Midbrain (tissue), 1 donor: ENCODE data around the gene RASGEF1B.
"Not testable (repeated sequence)": the region's sequence is repeated elsewhere in the genome, so short reads cannot be mapped to it uniquely, and the experiment has no call there.

Experiments
- DNase-seq: peaks from one replicate; lab custom pipeline; 2025; lab: John Stamatoyannopoulos, UW

The RASGEF1B gene

DNA sequence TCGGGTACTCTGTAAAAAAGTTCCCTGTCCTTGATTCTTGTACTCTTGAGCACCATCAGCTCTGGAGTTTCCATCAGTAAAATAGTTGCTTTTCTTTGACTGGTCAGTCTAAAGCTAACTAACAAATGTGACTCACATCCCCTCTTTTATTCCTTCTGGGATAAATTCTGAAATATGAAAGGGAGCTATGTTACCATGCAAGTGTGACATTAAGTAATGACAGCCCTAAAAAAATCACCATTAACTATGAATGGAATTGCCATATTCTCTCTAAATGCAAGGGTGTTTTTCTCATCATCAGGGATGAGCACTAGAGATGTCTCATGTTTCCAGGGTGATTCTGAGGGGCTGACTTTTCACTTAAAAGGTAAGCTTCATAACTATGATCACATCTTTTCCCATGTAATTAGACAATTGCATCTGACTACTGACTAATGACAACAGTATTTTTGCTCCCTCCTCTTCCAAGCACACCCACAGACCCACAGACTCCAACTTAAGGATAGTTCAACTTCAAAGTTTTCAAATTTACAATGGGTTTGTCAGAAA lies 26.9 kb upstream of the RASGEF1B start:
- DNase-seq = no peak

DNA sequence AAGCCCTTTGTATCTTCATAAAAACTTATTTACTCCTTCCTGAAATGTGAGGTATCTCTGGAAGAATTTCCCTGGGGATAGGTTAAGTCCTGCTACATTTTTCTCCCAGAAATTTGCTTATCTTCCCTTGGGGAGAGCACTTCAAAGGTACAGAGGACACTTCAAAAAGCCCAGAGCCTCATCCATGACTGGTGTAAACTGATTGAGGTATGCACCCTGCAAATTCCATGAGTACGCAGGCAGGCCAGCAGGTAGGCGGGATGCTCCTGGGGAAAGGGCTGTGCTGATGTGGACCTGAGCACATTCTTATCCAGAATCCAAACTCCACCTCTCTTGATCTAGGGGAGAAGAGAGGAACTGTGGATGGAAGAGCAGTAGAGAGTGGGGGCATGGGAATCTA lies 26.3 kb upstream of the RASGEF1B start:
- no peak for DNase-seq

DNA sequence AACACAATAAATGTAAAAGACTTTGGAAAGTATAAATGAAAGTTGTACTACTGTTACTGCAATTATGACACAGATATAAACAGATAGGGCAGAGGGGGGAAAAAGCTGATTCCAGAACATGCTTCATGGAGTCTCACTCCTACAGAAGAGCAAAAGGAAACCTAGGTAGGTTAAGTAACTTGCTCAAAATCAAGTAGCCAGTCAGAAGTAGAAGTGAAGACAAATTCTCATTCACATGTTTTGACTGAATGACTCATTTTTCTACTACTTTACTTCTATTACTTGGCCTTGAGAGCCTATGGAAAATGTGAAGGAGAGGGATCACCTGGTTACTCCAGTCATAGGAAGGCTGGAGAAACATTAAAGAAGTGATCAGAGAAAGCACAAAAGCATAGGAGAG lies 23.6 kb upstream of the RASGEF1B start:
- DNase-seq = no peak

DNA sequence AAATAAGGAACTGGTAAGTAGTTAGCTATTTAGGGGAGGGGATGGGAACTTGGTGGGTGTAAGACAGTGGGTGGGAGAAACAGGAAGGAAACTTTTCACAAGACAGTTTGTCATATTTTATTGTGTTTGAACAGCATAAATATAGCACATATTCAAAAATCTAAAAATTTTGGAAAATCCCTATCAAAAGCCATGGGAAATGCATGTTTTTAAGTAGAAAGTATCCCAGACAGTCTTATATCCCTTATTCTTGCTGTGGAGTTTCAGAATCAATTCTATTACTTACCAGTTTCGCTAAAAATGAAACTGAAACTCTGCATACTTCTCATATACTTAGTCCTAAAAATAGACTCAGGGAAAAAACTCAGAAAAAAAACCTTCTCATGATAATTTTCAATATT lies 22.3 kb upstream of the RASGEF1B start:
- DNase-seq = no peak

DNA sequence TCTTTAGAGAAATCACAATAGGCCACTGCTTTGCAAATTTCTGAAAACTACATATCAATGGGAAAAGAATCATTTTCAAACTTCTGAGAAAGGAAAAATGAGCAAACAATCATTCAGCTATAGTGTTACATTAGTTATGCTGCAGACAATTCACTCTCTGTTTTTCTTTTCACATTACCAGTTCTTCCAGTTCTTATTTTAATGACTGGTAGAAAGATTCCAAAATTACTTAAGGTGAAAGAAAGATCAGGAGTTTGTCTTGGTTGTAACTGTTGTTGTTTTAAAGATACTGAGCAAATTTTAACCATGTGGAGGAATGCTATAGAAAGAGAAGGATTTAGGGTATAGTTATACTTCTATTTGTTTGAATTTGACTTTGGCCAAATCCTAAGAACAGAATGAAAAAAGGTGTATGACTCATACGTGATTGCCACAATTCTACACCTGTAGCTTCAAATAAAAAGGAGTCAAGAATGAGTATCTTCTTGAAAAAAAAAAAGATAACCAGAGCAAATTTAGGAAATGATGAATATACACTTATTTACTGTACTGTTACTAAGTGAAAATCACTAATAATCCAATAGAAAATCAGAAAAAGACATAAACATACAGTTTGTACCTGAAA lies 21.0 kb upstream of the RASGEF1B start:
- DNase-seq = no peak

DNA sequence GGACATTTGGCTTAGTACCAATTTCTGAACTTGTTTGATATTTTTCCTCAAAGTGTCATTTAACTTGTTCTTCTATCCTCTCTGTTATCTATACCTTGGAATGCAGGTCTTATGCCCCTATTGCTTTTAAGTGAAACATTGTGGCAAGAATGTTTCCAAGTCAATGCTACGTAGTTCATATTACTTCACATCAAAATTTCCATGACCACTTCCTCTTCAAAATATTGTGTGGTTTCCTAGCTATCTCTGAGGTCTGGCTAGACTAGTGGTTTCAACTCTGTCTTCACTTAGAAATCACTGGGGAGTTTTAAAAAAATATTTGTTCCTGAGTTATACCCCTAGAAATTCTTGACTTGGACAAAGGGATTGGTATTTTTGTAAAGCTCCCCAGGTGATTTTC lies 20.2 kb upstream of the RASGEF1B start:
- no peak for DNase-seq

DNA sequence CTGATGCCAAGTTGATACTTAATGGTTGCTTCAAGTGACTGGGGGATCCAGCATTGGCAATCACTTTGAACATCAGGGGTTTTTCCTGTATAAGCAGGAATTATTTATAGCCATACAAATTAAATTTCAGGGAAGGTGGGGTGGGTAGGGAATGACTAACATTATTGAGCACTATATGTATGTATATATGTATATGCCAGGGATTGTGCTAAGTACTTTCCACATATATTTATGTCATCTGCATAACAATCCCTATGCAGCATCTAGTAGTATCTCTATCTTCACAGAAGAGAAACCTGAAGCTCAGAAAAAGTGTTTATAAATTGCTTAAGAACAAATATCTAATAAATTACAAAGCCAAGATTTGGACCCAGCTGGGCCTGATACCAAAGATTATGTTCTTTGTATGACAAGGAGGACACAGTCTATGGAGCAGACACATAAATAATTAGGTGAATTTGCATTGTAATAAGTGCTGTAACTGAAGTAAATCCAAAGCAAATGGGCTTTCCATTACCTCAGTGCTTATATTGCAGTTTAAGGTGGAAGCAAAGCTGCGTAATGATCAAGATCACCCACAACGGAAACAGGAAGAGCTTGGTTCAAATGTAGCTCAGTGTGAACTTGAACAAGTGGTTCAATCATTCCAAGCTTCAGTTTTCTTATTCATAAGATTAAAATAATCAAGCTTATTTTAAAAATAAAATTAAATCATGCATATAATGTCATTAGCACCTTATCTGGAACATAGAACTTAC lies 18.9 kb upstream of the RASGEF1B start:
- no peak for DNase-seq

DNA sequence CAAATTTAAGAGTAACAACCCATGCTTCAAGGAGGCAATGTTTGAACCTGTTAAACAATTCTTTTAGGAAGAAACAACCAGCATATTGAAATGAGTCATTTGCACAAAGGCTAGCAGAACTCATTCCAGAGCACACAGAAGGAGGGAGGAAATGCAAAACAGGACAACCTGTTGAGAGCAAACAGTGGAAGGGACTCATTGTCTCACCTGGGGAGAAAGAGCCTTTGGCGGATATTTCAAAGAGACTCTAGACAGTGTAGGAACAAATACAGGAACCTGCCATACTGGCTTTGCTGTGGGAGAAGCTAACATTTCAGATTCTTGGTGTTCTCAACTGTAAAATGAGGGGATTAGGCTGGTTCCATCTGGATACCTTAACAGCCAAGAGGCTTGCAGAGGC lies 14.8 kb upstream of the RASGEF1B start:
- no peak for DNase-seq

DNA sequence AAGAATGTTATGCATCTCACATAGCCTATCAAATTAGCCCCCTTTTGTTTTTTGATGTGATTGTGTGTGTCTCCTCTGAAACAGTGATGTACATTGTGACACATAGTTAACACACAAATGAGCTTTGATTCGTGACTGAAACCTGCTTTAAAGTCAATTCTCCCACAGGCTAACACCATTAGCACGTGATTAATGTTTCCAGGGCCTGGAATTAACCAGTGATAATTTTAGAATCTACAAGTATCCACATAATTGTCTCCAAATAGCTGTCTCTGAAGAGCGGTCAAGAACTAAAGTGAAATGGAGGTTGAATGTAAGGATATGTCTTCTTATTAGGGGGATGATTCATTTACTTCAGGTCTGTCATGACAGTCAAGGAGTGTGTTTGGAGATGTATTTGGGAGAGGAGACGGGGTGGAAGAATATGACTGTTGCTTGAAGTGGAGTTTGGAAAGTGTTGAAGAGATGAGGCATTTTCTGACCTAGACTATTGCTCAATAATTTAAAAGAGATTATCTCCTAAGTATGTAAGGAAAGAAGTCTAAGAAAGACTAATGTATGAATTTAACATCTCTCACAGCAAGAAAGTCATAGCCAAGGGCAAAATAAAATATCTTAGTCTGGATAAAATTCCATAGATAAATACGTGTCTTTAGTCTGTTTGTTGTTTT lies 13.7 kb upstream of the RASGEF1B start:
- no peak for DNase-seq

DNA sequence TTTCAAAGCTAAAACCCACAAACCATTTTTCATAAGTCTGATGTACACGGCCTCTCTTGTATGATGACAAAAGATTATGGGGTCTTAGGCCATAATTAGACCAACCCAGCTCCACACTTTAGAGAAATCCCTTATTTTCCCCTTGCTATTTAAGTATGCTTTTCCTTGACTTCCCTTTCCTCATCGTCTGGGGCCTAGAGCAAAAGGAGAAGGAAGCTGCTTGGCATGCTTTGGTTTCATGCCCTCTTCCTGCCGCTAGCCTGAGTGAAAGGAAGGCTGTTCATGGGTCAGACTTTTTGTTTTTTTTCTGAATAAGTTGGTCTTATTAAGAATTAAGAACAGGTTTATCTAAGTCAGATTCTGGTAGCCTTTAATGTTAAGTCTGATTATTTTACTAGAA lies 10.6 kb upstream of the RASGEF1B start:
- peak; percentile 16 for DNase-seq

DNA sequence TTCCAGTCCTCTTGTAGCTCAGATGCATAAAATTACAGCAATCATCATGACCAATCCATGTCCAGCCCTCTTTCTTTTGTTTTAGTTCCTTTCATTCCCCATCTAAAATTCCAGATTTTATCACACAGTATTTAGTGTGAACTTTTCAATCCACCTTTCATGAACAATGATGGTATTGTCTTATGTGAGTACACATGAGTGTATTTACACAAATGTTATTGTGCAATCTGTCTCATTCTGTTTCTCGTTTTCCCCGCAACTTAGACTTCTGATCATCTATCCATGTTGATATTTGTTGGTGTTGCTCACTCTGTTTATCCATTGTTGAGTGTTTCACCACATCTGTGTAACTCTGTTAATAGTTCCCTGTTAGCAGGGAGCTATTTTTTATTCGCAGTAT lies 9.4 kb upstream of the RASGEF1B start:
- no peak for DNase-seq

DNA sequence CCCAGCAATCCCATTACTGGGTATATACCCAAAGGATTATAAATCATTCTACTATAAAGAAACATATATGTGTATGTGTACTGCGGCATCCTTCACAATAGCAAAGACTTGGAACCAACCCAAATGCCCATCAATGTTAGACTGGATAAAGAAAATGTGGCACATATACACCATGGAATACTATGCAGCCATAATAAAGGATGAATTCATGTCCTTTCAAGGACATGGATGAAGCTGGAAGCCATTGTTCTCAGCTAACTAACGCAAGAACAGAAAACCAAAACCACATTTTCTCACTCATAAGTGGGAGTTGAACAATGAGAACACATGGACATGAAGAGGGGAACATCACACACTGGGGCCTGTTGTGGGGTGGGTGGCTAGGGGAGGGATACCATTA lies 7.9 kb upstream of the RASGEF1B start:
- not testable (repeated sequence) for DNase-seq

DNA sequence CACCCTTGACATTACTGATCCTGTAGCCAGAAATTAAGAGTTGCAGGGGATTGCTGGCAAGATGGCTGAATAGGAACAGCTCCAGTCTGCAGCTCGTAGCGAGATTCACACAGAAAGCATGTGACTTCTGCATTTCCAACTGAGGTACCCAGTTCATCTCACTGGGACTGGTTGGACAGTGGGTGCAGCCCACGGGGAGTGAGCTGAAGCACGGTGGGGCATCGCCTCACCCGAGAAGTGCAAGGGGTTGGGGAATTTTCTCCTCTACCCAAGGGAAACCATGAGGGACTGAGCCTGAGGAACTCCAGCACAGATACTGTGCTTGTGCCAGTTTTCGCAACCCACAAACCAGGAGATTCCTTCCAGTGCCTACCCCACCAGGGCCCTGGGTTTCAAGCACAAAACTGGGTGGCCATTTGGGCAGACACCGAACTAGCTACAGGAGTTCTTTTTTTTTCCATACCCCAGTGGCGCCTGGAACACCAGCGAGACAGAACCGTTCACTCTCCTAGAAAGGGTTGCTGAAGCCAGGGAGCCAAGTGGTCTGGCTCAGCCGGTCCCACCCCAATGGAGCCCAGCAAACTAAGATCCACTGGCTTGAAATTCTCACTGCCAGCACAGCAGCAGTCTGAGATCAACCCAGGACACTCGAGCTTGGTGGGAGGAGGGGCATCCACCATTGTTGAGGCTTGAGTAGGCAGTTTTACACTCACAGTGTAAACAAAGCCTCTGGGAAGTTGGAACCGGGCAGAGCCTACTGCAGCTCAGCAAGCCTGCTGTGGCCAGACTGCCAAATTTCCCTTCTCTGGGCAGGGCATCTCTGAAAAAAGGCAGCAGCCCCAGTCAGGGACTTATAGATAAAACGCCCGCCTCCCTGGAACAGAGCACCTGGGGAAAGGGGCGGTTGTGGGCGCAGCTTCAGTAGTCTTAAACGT lies 1.9 kb upstream of the RASGEF1B start:
- DNase-seq = not testable (repeated sequence)

DNA sequence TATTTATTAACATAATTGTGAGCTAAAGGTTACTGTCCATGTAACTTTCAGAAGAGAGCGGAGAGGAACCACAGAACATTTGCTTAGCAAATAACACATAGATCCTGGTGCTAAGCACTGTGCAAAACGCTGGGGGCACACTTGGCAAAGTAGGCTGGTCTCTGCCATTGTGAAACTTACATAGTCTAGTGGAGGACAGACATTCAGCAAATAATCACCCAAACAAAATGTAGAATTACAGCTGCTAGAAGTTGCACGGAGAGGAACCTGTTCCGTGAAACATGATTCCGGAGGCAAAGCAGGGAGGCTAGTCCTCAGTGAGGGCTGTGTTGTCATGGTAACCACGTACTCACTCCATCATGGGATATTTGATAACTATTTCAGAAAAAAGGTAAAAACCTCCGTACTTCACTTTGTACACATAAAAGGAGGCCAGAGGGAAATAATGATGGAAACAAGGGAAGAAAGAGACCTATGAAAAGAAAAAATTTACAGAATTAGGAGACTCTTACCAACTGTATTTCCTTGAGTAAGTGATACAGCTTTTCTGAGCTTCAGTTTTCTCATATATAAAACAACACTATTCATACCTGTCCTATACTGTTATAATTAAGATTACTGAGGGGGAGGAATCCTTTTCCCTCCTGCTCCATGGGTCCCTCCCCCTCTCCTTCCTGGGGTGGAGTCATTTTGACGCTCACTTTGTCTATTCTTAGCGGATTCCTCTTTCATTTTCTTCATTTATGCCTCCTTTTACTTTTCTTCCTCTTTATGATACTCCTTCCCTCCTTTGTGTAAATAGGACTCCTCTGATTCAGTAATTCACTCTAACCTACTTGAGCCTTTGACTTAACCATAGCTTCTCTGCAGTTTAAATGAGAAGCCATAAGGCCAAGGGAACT lies 825 bp upstream of the RASGEF1B start:
- DNase-seq = peak; percentile 71

DNA sequence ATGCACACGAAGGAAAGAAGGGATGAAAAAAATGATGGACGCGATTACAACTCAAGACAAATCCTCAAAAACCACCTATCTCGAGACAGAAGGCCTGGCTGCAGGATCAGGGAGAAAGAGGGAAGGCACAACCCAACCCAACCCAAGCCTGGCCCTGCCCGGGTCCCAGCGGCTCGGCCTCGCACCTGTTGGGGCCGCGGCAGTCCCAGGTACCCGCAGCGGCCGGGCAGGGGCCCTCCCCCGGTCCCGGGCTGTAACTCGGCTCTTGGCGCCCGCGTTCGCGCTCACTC lies 464 bp downstream of the RASGEF1B start:
- no peak for DNase-seq

DNA sequence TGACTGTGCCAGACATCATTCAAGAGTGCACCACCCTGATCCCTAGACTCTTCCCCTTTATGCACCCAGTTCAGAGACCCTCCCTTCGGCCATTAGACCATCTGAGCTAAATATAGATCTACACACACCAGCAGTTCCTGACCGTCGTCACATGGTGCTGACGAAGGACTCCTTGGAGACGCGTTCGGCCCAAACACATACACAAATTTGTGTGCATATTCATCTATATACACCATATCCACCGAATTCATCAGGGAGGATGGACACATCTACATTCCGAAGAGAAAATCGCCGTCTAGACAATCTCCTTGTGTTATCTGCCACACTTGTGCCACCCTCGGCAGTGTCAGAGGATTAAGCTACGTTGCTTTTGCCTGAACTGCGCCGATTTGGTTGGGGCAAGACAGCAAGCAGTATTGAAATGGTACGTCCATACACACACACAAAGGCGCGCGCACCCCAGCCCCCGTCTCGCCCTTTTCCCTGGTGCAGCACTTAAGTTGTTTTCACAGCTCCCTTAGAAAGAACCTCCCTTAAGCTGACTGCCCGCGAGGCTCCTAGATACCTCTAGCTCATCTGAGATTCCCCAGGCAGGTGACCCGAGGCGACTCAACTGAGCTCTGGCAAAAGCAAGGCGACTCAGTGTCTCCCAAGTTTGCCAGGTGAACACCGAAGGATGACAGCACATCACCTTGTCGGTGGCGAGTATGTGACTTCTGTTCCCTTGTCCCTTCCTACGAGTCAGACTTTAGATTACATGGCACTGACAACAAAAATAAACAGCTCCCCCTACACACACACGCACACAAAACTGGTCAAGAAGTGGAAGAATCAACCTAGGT lies 1.0 kb downstream of the RASGEF1B start:
- DNase-seq = peak; percentile 67

DNA sequence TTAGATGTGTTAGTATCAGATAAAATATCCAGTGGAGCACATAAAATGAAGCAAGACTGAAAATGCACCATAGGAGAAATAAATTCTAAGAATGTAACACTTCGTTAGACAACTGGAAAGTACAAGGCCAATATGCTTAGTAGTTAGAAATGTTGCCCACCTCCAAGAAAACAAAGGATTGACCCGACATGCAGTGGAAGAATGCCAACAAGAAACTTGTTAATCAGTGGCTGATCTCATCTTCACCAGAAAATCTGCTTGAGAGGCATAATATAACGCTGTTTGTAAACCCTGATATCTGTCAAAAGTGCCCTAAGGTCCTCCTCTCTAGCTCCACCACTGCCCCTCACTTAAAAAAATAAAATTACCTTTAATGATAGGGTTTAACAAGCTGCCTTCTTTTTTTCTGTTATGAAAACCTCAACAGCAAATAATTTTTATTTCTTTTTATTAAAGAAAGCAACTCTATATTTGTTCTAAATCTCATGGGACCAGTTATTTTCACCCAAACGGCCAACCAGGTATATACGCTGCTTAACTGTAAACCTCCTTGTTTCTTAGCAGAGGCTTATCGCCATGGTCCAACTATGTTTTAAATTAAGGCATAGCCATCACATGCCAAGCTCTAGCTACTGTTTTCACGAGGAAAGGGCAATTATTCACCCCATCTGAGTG lies 1.8 kb downstream of the RASGEF1B start:
- DNase-seq = no peak

DNA sequence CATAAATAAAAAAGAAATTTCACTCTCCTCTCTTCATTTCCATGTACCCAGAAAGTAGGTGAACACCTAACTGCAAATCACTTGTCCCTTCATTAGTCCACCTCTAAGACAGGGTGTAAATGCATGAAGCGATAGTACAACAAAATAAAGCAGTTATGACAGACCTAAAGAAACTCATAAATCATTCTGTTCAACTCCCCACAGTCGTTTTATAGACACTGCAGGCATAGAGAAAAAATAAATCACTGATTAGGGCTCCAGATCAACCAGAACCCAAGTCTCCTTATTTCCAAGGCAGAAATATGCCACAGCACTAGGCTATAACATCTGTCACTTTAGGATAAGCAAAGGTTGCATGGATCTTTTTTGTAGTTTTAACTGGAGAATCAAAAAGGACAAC lies 3.0 kb downstream of the RASGEF1B start:
- DNase-seq = no peak

DNA sequence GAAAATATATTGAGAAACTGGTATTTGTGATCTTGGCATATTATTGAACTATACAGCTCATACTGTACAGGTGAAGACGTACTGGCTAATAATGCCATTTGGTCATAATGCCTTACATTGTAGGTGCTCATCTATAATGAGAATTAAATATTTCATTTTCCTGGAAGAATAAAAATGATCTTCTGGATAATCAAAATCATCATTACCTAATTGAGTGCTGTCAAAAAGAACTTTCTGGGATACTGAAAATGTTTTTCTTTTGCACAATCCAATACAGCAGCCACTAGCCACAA lies 4.1 kb downstream of the RASGEF1B start:
- no peak for DNase-seq
